HEK293 (cell line): ENCODE results near the gene SLC6A6.

ENCODE experiments used
- CTCF ChIA-PET: fragments of 350-600 bp; formaldehyde crosslinking; extraction: SDS; loops from one replicate; lab custom pipeline; 2021; ENCODE audit warnings: antibody characterized with exemption; lab: Yijun Ruan, JAX
- POLR2A ChIA-PET: fragments of 300-600 bp; formaldehyde crosslinking; extraction: SDS; loops from one replicate; lab custom pipeline; 2020; ENCODE audit warnings: antibody characterized with exemption, inconsistent platforms; lab: Yijun Ruan, JAX
- H3K27ac ChIP-seq: fragments of 200-500 bp; sonication (Bioruptor generic); 2 replicates; pipeline ENCODE4 v1.5.1; 2014; ENCODE audit warnings: low read depth, low read length, control low read depth, inconsistent platforms; ENCODE audit errors: extremely low read depth
- H3K36me3 ChIP-seq, 2 experiments: fragments of 200-500 bp in 1 of 2; sonication (Bioruptor generic) in 1 of 2; 1 replicate in 1 of 2; 2 replicates in 1 of 2; pipeline ENCODE4 v1.5.1; 2014 to 2017; ENCODE audit warnings: inconsistent platforms in 2 of 2, low read length in 2 of 2; ENCODE audit not compliant: control insufficient read depth in 2 of 2, insufficient read depth in 1 of 2
- H3K4me1 ChIP-seq: fragments of 200-500 bp; sonication (Bioruptor generic); 2 replicates; pipeline ENCODE4 v1.5.1; 2014; ENCODE audit warnings: mild to moderate bottlenecking, low read length, inconsistent platforms; ENCODE audit not compliant: control insufficient read depth, insufficient read depth
- H3K4me3 ChIP-seq: 2 replicates; pipeline ENCODE4 v1.5.1; 2011; ENCODE audit warnings: low read depth, mild to moderate bottlenecking, control low read depth, low read length, moderate library complexity
- H3K9me3 ChIP-seq: fragments of 200-500 bp; sonication (Bioruptor generic); 2 replicates; pipeline ENCODE4 v1.5.1; 2014; ENCODE audit warnings: low read depth, low read length, inconsistent platforms; ENCODE audit not compliant: control insufficient read depth, insufficient read depth
- HOXA7 ChIP-seq: sonication (generic); formaldehyde crosslinking; IDR thresholded peaks from 2 replicates; pipeline ENCODE4 v1.8.1; 2022; ENCODE audit warnings: missing genetic modification reagents, borderline replicate concordance
- KLF10 ChIP-seq: fragments of 450-650 bp; IDR thresholded peaks from 2 replicates; pipeline ENCODE4 v1.5.1; 2018; ENCODE audit warnings: missing biosample characterization, mild to moderate bottlenecking, missing genetic modification characterization
- MYNN ChIP-seq: fragments of 450-650 bp; formaldehyde crosslinking; IDR thresholded peaks from 2 replicates; pipeline ENCODE4 v1.5.1; 2016; ENCODE audit warnings: missing biosample characterization, missing genetic modification characterization, borderline replicate concordance
- OSR2 ChIP-seq: fragments of 450-650 bp; formaldehyde crosslinking; IDR thresholded peaks from 2 replicates; pipeline ENCODE4 v1.5.1; 2016; ENCODE audit warnings: missing biosample characterization, missing genetic modification characterization
- PRDM6 ChIP-seq: fragments of 450-650 bp; formaldehyde crosslinking; IDR thresholded peaks from 2 replicates; pipeline ENCODE4 v1.5.1; 2017; ENCODE audit warnings: missing biosample characterization, missing genetic modification characterization
- REST ChIP-seq: fragments of 450-650 bp; formaldehyde crosslinking; IDR thresholded peaks from 2 replicates; pipeline ENCODE4 v1.5.1; 2016; ENCODE audit warnings: missing biosample characterization, missing genetic modification characterization
- ZBTB11 ChIP-seq: fragments of 450-650 bp; formaldehyde crosslinking; conservative IDR thresholded peaks from 2 replicates; pipeline ENCODE4 v1.5.1; 2016; ENCODE audit warnings: low read depth, missing biosample characterization, missing genetic modification characterization
- ZFP3 ChIP-seq: fragments of 450-650 bp; formaldehyde crosslinking; IDR thresholded peaks from 2 replicates; pipeline ENCODE4 v1.5.1; 2016; ENCODE audit warnings: low read depth, missing biosample characterization, missing genetic modification characterization
- ZIC2 ChIP-seq: fragments of 450-650 bp; formaldehyde crosslinking; IDR thresholded peaks from 2 replicates; pipeline ENCODE4 v1.5.1; 2016; ENCODE audit warnings: missing biosample characterization, missing genetic modification characterization
- ZNF138 ChIP-seq: fragments of 450-650 bp; formaldehyde crosslinking; IDR thresholded peaks from 2 replicates; pipeline ENCODE4 v1.5.1; 2016; ENCODE audit warnings: missing biosample characterization, missing genetic modification characterization, borderline replicate concordance
- ZNF18 ChIP-seq: fragments of 450-650 bp; formaldehyde crosslinking; IDR thresholded peaks from 2 replicates; pipeline ENCODE4 v1.5.1; 2016; ENCODE audit warnings: missing biosample characterization, missing genetic modification characterization
- ZNF214 ChIP-seq: fragments of 450-650 bp; formaldehyde crosslinking; IDR thresholded peaks from 2 replicates; pipeline ENCODE4 v1.5.1; 2017; ENCODE audit warnings: missing biosample characterization, mild to moderate bottlenecking, missing genetic modification characterization, borderline replicate concordance
- ZNF221 ChIP-seq: fragments of 450-650 bp; formaldehyde crosslinking; IDR thresholded peaks from 2 replicates; pipeline ENCODE4 v1.5.1; 2017; ENCODE audit warnings: missing biosample characterization, missing genetic modification characterization, borderline replicate concordance
- ZNF521 ChIP-seq: fragments of 450-650 bp; formaldehyde crosslinking; IDR thresholded peaks from 2 replicates; pipeline ENCODE4 v1.5.1; 2017; ENCODE audit warnings: missing biosample characterization, mild to moderate bottlenecking, missing genetic modification characterization
- ZNF548 ChIP-seq: fragments of 450-650 bp; formaldehyde crosslinking; IDR thresholded peaks from 2 replicates; pipeline ENCODE4 v1.5.1; 2016; ENCODE audit warnings: missing biosample characterization, missing genetic modification characterization
- ZNF571 ChIP-seq: fragments of 450-650 bp; formaldehyde crosslinking; IDR thresholded peaks from 2 replicates; pipeline ENCODE4 v1.5.0; 2017; ENCODE audit warnings: missing biosample characterization, missing genetic modification characterization
- ZNF701 ChIP-seq: fragments of 450-650 bp; formaldehyde crosslinking; IDR thresholded peaks from 2 replicates; pipeline ENCODE4 v1.5.1; 2016; ENCODE audit warnings: missing biosample characterization, missing genetic modification characterization
- ZNF747 ChIP-seq: fragments of 450-650 bp; formaldehyde crosslinking; IDR thresholded peaks from 2 replicates; pipeline ENCODE4 v1.5.1; 2016; ENCODE audit warnings: missing biosample characterization, missing genetic modification characterization
- ZNF837 ChIP-seq: fragments of 450-650 bp; formaldehyde crosslinking; IDR thresholded peaks from 2 replicates; pipeline ENCODE4 v1.5.1; 2016; ENCODE audit warnings: missing biosample characterization, missing genetic modification characterization
- ZSCAN30 ChIP-seq: fragments of 450-650 bp; IDR thresholded peaks from 2 replicates; pipeline ENCODE4 v1.5.1; 2018; ENCODE audit warnings: missing biosample characterization, mild to moderate bottlenecking, missing genetic modification characterization, moderate library complexity

The SLC6A6 gene

GRCh38 chr3:14509796-14510100 is 107.3 kb downstream of the SLC6A6 start (continued):
- TF ChIP-seq ZNF214 (tag by site-specific recombination) (no peak), REST (tag by site-specific recombination) (no peak), ZBTB11 (no peak), ZIC2 (no peak), OSR2 (tag by site-specific recombination) (no peak), MYNN (no peak), ZNF701 (tag by site-specific recombination) (no peak), HOXA7 (CRISPR knock-in tag) (no peak), ZNF221 (no peak), ZSCAN30 (tag by site-specific recombination) (no peak), ZNF521 (tag by site-specific recombination) (no peak), ZFP3 (tag by site-specific recombination) (no peak), KLF10 (tag by site-specific recombination) (no peak)
- TF ChIP-seq, all 188 proteins: peak for 0

- H3K36me3 ChIP-seq, result no peaks in the 10 kb centered on the region
- no peaks in the 10 kb centered on the region for H3K9me3 ChIP-seq
- ChIA-PET POLR2A (interaction anchor here (0.6 kb wide), 1 partner anchor 1489 kb away, joined by 3 read pairs; no protein-coding TSS in a partner anchor), CTCF (interaction anchor here (0.6 to 3.4 kb wide), 4 partner anchors 13 to 857 kb away, joined by 3 to 17 read pairs (median 3); no protein-coding TSS in a partner anchor)
- H3K27ac ChIP-seq, result no peak overlapping the region
- no peak overlapping the region for H3K4me3 ChIP-seq
- H3K4me1 ChIP-seq, result no peaks in the 10 kb centered on the region
- no peak for TF ChIP-seq ZNF18 (tag by site-specific recombination)
- no peak for TF ChIP-seq ZNF138 (tag by site-specific recombination)
- no peak for TF ChIP-seq ZFP3 (tag by site-specific recombination)
- TF ChIP-seq PRDM6 (tag by site-specific recombination), result no peak
- TF ChIP-seq ZNF747 (tag by site-specific recombination), result no peak
- no peak for TF ChIP-seq ZNF571 (tag by site-specific recombination)
- TF ChIP-seq ZNF837, result no peak
- TF ChIP-seq ZNF548 (tag by site-specific recombination), result no peak
Measured at GRCh38 chr3:14510838-14511622, 108.6 kb downstream of the SLC6A6 start.
